ENCODE results near the gene CDCA7L.

DNA sequence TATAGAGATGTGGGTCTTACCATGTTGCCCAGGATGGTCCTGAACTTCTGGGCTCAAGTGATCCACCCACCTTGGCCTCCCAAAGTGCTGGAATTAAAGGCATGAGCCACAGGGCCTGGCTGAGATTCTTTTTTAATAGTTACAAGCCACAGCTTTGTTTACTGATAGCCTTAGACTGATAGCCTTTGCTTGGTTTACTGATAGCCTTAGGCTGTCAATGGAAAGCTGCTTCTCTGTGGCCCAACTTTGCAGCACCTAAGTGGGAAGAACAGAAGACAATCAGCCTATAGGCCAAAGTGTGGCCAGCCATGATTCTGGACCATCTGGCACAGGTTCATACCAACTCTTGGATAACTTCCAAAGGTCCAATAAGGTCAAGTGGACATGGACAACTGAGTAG, 24.1 kb upstream of the CDCA7L start:
- TF ChIP-seq POLR2A (IDR thresholded peaks at IDR 0.05; ENCODE audit: low read depth, low read length) (no peak), PAX5 (IDR thresholded peaks at IDR 0.05; ENCODE audit: insufficient read depth, low read length, severe bottlenecking) (no peak)
